NCI-H1694 (cell line): Measurements from ENCODE around the gene H3-3A.
A peak's percentile ranks its signal among the peaks of the same experiment; 100 is the strongest.

ENCODE experiments used
- DNase-seq: peaks from one replicate; lab custom pipeline; 2025; lab: John Stamatoyannopoulos, UW

H3-3A gene

DNA sequence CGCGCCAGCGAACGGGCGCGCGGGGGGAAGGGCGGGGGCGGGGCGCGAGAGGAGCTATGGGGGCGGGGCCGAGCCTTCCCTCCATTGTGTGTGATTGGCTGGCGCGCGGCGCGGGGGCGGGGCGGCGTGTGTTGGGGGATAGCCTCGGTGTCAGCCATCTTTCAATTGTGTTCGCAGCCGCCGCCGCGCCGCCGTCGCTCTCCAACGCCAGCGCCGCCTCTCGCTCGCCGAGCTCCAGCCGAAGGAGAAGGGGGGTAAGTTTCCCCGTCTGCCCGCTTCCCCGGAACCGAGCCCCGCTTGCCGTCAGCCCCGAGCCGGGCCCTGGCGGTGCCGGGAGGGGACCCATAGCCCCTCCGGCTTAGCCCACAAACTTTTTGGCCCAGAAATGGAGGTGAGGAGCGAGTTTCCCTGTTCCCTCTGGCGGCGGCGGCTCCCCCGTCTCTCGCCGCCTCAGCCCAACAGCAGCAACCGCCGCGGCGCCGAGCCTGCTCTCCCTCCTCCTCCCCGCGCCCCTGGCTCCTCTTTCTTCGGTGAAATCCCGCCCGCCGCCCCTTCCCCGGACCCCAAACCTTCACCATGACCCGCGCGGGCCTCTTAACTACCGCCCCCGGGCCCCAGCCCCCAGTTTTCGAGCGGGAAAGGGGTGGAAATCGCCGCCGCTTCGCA lies at the start of gene H3-3A:
H3-3A (plus strand) TSS at position 159 of the 666 bp plus-strand sequence. CDS start 1,636 bp downstream, outside the sequence.
- peak; percentile 92 for DNase-seq

GRCh38 chr1:226017070-226017469 lies 45.4 kb upstream of the H3-3A start:
- DNase-seq = no peak

DNA sequence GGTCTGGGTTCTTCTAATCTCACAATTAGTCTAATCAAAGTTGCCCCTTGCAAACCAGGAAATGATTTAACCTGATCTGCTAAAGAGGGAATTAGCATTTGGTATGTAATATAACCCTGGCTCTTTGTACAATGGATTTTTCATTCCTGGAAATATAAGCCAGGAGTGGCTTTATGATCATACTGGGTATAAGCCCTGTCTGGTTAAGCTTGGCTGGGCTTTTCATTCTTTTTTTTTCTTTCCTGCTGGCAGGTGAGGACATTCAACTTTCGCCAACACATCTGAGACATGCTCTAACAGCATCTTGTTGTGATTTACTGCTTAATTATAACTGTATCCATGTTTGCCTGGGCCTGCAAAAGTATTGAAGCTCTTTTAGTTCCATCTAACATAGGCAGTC lies 42.9 kb upstream of the H3-3A start:
- no peak for DNase-seq

DNA sequence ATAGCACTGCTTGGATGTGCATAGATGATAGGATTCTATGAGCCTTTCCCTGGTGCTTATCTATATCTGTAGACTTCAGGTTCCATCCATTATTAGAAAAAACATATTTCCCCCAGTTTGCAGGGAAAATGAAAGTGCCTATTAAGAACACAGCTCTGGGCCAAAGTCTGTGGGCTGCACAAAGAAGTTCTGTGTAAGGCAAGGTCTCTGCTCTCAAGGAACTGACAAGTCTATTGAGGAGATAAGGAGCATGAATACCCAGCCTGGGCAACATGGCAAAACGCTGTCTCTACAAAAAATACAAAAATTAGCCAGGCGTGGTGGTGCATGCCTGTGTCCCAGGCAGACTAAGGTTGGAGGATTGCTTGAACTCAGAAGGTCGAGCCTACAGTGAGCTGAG lies 41.1 kb upstream of the H3-3A start:
- no peak for DNase-seq

DNA sequence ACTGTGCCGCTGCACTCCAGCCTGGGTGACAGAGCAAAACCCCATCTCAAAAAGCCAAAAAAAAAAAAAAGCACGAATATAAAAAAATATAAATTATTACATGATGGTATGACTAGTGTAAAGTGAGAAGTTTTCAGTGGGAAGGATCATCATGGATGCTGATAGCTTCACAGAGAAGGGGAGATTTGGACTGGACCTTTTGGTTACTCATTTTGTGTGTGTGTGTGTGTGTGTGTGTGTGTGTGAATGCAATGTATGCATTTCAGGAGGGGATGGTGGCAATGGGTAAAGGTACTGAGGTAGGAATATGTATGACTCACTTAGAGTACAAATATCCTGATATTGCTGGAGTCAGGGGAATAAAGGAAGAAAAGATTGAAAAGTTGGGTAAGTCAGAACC lies 40.7 kb upstream of the H3-3A start:
- DNase-seq = no peak

DNA sequence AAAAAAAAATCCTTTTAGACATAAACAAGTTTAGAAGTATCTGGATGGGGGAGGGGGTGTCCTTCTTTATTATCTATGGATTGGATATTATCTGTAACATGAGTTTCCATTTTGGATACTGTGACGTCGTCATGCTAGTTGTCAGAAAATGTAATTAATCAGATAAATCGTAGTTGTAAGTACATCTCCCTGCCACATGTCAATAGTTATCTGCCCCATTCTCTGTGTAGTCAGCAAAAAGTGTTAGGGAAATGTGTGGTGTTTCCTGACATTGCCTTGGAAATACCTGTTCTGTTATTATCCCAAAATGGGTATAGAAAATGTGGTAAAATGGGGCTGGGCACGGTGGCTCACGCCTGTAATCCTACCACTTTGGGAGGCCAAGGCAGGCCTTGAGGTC lies 38.8 kb upstream of the H3-3A start:
- DNase-seq = no peak

- no peak for DNase-seq
Observed at GRCh38 chr1:226026833-226027232, 35.7 kb upstream of the H3-3A start.

- DNase-seq = no peak
Observed at GRCh38 chr1:226027538-226028217, 34.8 kb upstream of the H3-3A start.

GRCh38 chr1:226029093-226029496 lies 33.4 kb upstream of the H3-3A start:
- no peak for DNase-seq

DNA sequence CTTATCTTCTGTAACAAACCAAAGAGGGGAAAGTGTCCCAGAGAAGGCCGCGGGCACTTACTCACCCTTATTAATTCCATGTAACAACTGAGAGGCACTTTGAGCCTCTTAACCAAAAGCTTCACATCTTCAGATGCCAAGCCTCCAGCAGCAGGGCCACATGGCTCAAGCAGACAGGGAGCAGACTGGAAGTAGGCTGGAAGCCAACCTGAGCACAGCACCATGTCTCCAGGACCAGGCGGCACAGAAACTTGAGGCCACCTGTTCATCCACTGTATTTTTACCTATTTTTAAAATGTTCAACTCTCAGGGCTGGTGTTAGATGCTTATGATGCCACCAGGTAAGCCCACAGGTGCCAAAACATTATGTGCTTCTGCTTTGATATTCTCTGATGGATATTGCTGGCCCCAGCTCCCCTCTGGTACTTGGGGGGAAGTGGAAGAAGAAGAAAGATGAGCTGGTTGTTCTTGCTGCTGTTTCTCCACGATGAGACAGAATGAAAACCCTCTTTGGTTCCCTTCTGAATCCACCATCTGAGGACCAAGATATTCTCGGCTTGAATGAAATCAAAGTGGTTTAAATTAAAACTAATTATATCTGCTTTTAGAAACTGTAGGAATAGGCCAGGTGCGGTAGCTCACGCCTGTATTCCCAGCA lies 32.8 kb upstream of the H3-3A start:
- no peak for DNase-seq

DNA sequence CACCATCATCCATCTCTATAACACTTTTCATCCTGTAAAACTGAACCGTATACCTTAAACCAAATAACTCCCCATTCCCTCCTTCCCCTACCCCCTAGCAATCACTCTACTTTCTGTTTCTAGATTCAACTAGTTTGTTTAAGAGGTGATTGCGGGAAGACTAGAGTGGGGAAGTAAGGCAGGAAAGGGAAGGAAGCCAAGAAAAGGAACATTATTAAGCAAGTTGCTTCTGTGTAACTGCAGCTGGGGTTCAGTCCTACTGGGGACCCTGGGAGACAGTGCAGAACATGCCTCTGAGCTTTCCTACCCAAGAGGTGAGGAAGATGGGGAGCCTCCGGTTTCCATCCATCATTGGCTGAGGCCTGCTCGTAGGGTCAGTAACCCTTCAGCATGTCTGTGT lies 28.9 kb upstream of the H3-3A start:
- no peak for DNase-seq

DNA sequence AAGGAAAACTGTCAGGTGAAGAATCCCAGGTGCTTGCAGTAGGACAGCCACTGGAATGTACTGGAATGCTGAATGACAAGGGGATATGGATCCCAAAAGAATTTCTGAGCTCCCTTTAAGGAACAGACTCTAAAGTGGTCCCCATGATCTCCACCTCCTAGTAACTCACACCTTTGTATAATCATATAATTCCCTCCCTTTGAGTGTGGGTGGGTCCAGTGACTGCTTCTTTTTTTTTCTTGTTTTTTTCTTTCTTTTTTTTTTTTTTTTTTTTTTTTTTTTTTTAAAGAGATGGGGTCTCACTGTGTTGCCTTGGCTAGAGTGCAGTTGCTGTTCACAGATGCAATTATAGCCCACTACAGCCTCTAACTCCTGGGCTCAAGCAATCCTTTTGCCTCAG lies 28.5 kb upstream of the H3-3A start:
- no peak for DNase-seq

DNA sequence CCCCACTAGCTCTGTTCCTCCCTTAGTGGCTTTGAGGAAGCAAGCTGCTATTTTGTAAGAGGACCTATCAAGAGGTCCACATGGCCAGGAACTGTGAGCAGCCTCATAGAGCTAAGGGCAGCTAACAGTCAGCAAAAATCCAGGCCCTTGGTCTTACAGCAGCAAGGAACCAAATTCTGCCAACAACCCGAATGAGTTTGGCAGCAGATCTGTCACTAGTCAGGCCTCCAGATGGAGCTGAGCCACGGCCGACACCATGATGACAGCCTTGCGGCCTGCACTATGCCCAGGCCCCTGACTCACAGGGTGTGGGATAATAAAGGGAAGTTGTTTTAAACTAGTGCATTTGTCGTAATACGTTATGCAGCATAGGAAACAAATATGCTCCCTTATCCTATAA lies 28.0 kb upstream of the H3-3A start:
- no peak for DNase-seq

DNA sequence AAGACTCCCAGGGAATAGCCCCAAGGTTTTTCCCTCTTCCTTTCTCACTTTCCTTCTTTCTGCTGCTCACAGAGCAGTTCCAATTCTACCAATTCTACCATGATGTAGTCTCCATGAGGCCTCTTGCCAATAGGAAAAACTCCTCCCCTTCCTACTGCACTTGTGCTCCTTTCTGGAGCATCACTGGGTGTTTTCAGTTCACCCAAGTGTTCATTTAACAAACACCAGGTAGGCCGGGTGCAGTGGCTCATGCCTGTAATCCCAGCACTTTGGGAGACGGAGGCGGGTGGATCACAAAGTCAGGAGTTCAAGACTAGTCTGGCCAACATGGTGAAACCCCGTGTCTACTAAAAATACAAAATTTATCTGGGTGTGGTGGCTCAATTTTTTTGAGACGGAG lies 26.6 kb upstream of the H3-3A start:
- no peak for DNase-seq

- DNase-seq = no peak
Observed at GRCh38 chr1:226038661-226039060, 23.9 kb upstream of the H3-3A start.

GRCh38 chr1:226041419-226041818 lies 21.1 kb upstream of the H3-3A start:
- no peak for DNase-seq

DNA sequence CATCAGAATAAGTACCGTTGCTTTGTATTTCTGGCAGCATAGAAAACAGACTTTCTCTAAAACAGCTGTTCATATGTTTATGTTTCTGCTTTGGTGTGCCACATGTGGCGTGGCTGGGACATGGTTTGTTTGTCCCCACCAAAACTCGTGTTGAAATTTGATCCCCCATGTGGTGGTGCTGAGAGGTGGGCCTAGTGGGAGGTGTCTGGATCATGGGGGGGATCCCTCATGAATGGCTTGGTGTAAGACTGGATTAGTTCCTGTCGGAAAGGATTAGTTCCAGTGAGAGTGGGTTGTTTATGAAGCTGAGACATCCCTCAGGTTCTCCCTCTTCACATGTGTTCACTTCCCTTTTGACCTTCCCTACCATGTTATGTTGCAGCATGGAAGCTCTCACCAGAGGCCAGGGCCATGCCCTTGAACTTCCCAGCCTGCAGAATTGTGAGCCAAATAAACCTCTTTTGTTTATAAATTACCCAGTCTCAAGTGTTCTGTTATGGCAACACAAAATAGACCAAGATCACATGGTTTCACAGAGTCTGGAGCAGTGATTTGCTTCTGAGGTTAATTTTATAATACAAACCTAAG lies 17.9 kb upstream of the H3-3A start:
- DNase-seq = no peak

GRCh38 chr1:226046240-226046639 lies 16.3 kb upstream of the H3-3A start:
- no peak for DNase-seq

- DNase-seq = no peak
Observed at GRCh38 chr1:226047495-226047894, 15.0 kb upstream of the H3-3A start.

DNA sequence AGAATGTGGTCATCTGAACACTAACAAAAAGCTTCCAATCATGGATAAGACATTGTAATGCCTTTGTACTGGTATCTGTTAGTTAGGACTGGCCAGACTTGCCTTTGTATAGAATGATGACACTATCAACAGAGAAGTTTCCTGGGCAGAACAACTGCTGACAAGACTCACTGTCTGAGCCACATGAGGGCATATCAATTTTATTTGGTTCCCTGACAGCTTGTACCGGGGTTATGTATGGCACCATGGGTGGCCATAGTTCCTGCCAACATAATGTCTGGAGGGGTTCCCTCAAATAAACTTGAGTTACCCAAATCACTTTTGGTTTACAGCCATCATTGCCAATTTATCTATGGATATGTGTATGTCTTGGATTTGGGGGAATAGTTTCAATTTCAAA lies 13.6 kb upstream of the H3-3A start:
- DNase-seq = no peak

DNA sequence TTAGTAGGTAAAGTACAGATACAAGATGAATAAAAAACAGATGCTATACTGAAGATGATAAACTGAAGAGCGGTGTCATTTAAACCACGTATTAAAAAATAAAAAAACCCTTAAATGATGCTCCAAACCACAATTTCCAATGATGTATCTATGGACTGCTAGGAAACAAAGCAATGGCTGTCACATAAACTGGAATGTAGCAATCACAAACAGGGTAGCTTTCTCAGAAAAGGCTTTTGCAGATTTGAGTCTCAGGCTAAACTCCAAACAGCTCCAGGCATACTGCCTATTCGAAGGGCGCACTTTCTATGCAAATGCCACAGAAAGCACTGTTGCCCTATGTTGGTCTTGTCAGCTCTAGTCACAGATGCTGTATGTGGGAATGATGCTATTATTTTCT lies 12.4 kb upstream of the H3-3A start:
- no peak for DNase-seq

- DNase-seq = no peak
Observed at GRCh38 chr1:226051365-226051764, 11.2 kb upstream of the H3-3A start.

DNA sequence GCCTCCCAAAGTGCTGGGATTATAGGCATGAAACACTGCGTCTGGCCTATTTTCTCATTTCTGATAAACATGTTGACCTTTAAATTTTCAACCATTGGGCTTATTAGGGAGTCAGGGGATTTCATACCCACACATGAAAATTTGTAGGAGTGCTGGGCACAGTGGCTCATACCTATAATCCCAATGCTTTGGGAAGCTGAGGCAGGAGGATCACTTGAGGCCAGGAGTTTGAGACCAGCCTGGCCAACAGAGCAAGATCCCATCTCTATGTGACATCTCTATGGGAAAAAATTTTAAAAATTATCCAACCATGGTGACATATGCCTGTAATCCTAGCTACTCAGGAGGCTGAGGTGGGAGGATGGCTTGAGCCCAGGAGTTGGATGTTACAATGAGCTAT lies 10.5 kb upstream of the H3-3A start:
- no peak for DNase-seq
